ENCODE results near the gene FBXL13.

GRCh38 chr7:102888561-102889233 lies 185.9 kb downstream of the FBXL13 start:
- TF ChIP-seq CTCF (IDR thresholded peaks at IDR 0.05) (no peak), POLR2A (IDR thresholded peaks at IDR 0.05; ENCODE audit: low read depth) (no peak), EP300 (IDR thresholded peaks at IDR 0.05) (no peak)
